Measurements from ENCODE around the gene AK5.

The AK5 gene

GRCh38 chr1:77534456-77534855 is 252.6 kb downstream of the AK5 start:
- DNase-seq (ENCODE audit: insufficient read length, low spot score) (no peak), FAIRE-seq (no peak)

- FAIRE-seq = no peak
- no peak for DNase-seq (ENCODE audit: insufficient read length, low spot score)
These were observed 255.0 kb downstream of the AK5 start for GRCh38 chr1:77536813-77537212.

GRCh38 chr1:77538956-77539518 is 257.2 kb downstream of the AK5 start:
- DNase-seq (ENCODE audit: insufficient read length, low spot score) (peak; percentile 28), FAIRE-seq (peak; percentile 84)

- DNase-seq (ENCODE audit: insufficient read length, low spot score) = no peak
- no peak for FAIRE-seq
These were observed 257.8 kb downstream of the AK5 start for GRCh38 chr1:77539519-77540142.

- DNase-seq (ENCODE audit: insufficient read length, low spot score) (no peak), FAIRE-seq (no peak)
These were observed 258.8 kb downstream of the AK5 start for GRCh38 chr1:77540501-77541161.

GRCh38 chr1:77541162-77541545 is 259.3 kb downstream of the AK5 start:
- DNase-seq (ENCODE audit: insufficient read length, low spot score) = no peak
- FAIRE-seq = peak; percentile 62

GRCh38 chr1:77542813-77543420 is 261.1 kb downstream of the AK5 start:
- DNase-seq (ENCODE audit: insufficient read length, low spot score) = no peak
- FAIRE-seq = no peak

- FAIRE-seq (no peak), DNase-seq (ENCODE audit: insufficient read length, low spot score) (no peak)
These were observed 262.1 kb downstream of the AK5 start for GRCh38 chr1:77543822-77544448.

GRCh38 chr1:77544845-77545244 is 263.0 kb downstream of the AK5 start:
- no peak for FAIRE-seq
- DNase-seq (ENCODE audit: insufficient read length, low spot score) = no peak

GRCh38 chr1:77545970-77546369 is 264.2 kb downstream of the AK5 start:
- FAIRE-seq (no peak), DNase-seq (ENCODE audit: insufficient read length, low spot score) (no peak)

- DNase-seq (ENCODE audit: insufficient read length, low spot score) = no peak
- FAIRE-seq = no peak
These were observed 265.1 kb downstream of the AK5 start for GRCh38 chr1:77546890-77547289.

- no peak for FAIRE-seq
- DNase-seq (ENCODE audit: insufficient read length, low spot score) = no peak
These were observed 266.5 kb downstream of the AK5 start for GRCh38 chr1:77548285-77548684.

GRCh38 chr1:77550135-77550534 is 268.3 kb downstream of the AK5 start:
- FAIRE-seq (no peak), DNase-seq (ENCODE audit: insufficient read length, low spot score) (no peak)

GRCh38 chr1:77552626-77553025 is 270.8 kb downstream of the AK5 start:
- no peak for FAIRE-seq
- no peak for DNase-seq (ENCODE audit: insufficient read length, low spot score)

- DNase-seq (ENCODE audit: insufficient read length, low spot score) (no peak), FAIRE-seq (no peak)
These were observed 271.9 kb downstream of the AK5 start for GRCh38 chr1:77553568-77554291.

GRCh38 chr1:77556045-77556444 is 274.2 kb downstream of the AK5 start:
- DNase-seq (ENCODE audit: insufficient read length, low spot score) = no peak
- no peak for FAIRE-seq

- FAIRE-seq = no peak
- DNase-seq (ENCODE audit: insufficient read length, low spot score) = no peak
These were observed 275.2 kb downstream of the AK5 start for GRCh38 chr1:77557053-77557452.

GRCh38 chr1:77558591-77559164 is 276.9 kb downstream of the AK5 start:
- FAIRE-seq (no peak), DNase-seq (ENCODE audit: insufficient read length, low spot score) (no peak)

- no peak for DNase-seq (ENCODE audit: insufficient read length, low spot score)
- FAIRE-seq = no peak
These were observed 278.9 kb downstream of the AK5 start for GRCh38 chr1:77560741-77561140.

GRCh38 chr1:77562596-77563150 is 280.9 kb downstream of the AK5 start:
- DNase-seq (ENCODE audit: insufficient read length, low spot score) (no peak), FAIRE-seq (no peak)
